ENCODE results near the gene SLC38A6. TPM values are rescaled to one million over a fixed set of nuclear protein-coding genes. Genes with fewer than 3 reads are reported as not detected.

The SLC38A6 gene
- total RNA-seq, 1 experiment from 2014 or later, result 9.3 TPM

DNA sequence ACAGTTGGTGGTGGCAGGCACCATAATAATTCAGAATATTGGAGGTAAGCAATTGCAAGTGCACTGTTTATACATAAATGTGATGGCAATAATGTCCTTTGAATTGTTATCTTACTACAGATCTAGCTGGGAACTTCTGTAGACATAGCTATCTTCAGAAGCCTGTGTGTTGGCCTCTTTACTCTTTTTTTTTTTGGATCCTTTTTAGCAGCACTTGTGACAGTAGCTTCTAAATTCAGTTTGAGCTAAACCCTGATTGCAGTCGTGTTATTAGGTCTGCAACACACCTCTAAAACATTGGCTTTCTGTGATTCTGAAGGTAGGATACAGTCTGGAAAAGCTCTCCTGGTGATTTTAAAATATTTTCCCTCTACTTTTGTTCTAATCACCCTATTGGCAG lies 38.5 kb downstream of the SLC38A6 start:
- Histone ChIP-seq H3K36me3 (ENCODE audit: control insufficient read depth, insufficient read depth, low read length) (no peaks in the 10 kb centered on the region; the same call in 1 of the 2 replicates), H3K4me1 (ENCODE audit: control insufficient read depth, insufficient read depth, low read length) (no peaks in the 10 kb centered on the region), H3K27me3 (ENCODE audit: control insufficient read depth, insufficient read depth, low read length) (no peaks in the 10 kb centered on the region), H3K4me3 (ENCODE audit: low read depth in 2 of 2, low read length in 2 of 2) (no peak overlapping the region), H3K9me3 (ENCODE audit: control insufficient read depth, insufficient read depth, low read depth, low read length) (no peaks in the 10 kb centered on the region), H3K27ac (ENCODE audit: low read length) (no peak overlapping the region)
- ChIA-PET POLR2A (no interaction called here), CTCF (no interaction called here)
- BruUV-seq (replicated peaks), result no TSS peak
- in situ Hi-C loops (cut with HindIII; ENCODE audit: low pct_unique_long_range_greater_than_20kb, low sequenced_read_pairs) (no loop called here), intact Hi-C loops (cut with micrococcal nuclease; ENCODE audit: unreplicated experiment) (no loop called here)
- ATAC-seq, result no peak
- DNase-seq (ENCODE audit: low read depth, low spot score), result no peak
- TF ChIP-seq TCF7L2 (IDR thresholded peaks at IDR 0.05; ENCODE audit: low read depth, low read length) (no peak), SIN3A (IDR thresholded peaks at IDR 0.05; ENCODE audit: borderline replicate concordance, insufficient read depth, low read depth, low read length) (no peak), POLR2AphosphoS5 (IDR thresholded peaks at IDR 0.05; ENCODE audit: low read depth, low read length) (no peak)
- TF ChIP-seq, protein P1, sequence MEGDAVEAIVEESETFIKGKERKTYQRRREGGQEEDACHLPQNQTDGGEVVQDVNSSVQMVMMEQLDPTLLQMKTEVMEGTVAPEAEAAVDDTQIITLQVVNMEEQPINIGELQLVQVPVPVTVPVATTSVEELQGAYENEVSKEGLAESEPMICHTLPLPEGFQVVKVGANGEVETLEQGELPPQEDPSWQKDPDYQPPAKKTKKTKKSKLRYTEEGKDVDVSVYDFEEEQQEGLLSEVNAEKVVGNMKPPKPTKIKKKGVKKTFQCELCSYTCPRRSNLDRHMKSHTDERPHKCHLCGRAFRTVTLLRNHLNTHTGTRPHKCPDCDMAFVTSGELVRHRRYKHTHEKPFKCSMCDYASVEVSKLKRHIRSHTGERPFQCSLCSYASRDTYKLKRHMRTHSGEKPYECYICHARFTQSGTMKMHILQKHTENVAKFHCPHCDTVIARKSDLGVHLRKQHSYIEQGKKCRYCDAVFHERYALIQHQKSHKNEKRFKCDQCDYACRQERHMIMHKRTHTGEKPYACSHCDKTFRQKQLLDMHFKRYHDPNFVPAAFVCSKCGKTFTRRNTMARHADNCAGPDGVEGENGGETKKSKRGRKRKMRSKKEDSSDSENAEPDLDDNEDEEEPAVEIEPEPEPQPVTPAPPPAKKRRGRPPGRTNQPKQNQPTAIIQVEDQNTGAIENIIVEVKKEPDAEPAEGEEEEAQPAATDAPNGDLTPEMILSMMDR (IDR thresholded peaks at IDR 0.05), result no peak
- TF ChIP-seq, protein P2, sequence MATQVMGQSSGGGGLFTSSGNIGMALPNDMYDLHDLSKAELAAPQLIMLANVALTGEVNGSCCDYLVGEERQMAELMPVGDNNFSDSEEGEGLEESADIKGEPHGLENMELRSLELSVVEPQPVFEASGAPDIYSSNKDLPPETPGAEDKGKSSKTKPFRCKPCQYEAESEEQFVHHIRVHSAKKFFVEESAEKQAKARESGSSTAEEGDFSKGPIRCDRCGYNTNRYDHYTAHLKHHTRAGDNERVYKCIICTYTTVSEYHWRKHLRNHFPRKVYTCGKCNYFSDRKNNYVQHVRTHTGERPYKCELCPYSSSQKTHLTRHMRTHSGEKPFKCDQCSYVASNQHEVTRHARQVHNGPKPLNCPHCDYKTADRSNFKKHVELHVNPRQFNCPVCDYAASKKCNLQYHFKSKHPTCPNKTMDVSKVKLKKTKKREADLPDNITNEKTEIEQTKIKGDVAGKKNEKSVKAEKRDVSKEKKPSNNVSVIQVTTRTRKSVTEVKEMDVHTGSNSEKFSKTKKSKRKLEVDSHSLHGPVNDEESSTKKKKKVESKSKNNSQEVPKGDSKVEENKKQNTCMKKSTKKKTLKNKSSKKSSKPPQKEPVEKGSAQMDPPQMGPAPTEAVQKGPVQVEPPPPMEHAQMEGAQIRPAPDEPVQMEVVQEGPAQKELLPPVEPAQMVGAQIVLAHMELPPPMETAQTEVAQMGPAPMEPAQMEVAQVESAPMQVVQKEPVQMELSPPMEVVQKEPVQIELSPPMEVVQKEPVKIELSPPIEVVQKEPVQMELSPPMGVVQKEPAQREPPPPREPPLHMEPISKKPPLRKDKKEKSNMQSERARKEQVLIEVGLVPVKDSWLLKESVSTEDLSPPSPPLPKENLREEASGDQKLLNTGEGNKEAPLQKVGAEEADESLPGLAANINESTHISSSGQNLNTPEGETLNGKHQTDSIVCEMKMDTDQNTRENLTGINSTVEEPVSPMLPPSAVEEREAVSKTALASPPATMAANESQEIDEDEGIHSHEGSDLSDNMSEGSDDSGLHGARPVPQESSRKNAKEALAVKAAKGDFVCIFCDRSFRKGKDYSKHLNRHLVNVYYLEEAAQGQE (IDR thresholded peaks at IDR 0.05; ENCODE audit: insufficient read depth in 1 of 2, low read depth in 2 of 2, low read length in 1 of 2), result no peak

DNA sequence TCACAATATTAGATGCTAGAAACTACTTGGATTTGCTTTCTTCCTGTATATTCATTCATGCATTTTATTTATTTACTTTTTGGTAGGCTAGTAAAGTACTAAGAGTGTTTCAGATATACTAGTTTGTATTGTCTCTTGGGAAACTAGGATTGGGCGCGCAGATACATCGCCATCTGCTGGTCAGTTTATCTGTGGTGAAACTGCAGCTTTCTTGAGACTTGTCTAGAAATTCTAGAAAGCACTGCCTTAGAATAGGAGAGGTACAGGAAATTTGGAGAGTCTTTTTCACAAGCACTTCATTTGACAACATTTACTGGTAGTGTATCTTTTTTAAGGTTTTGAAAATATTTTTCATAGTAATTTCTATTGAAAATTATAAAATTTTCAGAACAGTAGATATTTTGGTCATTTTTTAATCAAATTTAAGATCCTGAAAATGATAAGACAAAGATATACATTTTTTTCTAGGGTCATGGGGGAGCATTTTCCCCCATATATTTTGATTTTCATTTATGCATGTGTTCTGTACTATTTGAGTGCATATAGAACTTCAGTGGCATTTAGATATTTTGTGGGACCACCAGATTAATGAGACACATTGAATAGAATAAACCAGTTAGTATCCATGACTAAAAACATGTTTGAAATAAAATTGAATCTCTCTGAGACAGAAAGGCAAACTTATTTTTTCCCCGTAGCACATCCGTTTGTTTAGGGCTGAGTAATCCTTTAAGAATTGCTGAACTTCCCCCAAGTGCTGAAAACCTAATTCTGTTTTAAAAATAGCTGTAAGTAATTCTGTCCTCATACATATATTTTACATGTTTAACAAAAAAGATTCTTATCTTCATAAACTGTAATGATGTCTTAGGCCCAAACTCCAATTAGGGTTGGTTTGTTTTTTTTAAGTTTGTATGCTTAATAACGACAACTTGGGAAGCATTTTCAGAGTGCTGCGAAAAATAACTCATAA lies 44.5 kb downstream of the SLC38A6 start:
- Histone ChIP-seq H3K4me3 (ENCODE audit: low read depth in 2 of 2, low read length in 2 of 2) (no peak overlapping the region), H3K27me3 (ENCODE audit: control insufficient read depth, insufficient read depth, low read length) (no peaks in the 10 kb centered on the region), H3K27ac (ENCODE audit: low read length) (no peak overlapping the region), H3K9me3 (ENCODE audit: control insufficient read depth, insufficient read depth, low read depth, low read length) (no peaks in the 10 kb centered on the region), H3K36me3 (ENCODE audit: control insufficient read depth, insufficient read depth, low read length) (no peaks in the 10 kb centered on the region), H3K4me1 (ENCODE audit: control insufficient read depth, insufficient read depth, low read length) (no peaks in the 10 kb centered on the region)
- intact Hi-C loops (cut with micrococcal nuclease; ENCODE audit: unreplicated experiment) (loop anchor here (1.0 to 10.0 kb wide), 4 partner anchors 229 to 399 kb away; partner anchors contain the start of gene SIX4), in situ Hi-C loops (cut with HindIII; ENCODE audit: low pct_unique_long_range_greater_than_20kb, low sequenced_read_pairs) (no loop called here)
- POLR2A ChIA-PET, result no interaction called here
- no TSS peak for BruUV-seq (replicated peaks)
- TF ChIP-seq POLR2AphosphoS5 (IDR thresholded peaks at IDR 0.05; ENCODE audit: low read depth, low read length) (no peak), SIN3A (IDR thresholded peaks at IDR 0.05; ENCODE audit: borderline replicate concordance, insufficient read depth, low read depth, low read length) (no peak), TCF7L2 (IDR thresholded peaks at IDR 0.05; ENCODE audit: low read depth, low read length) (no peak)
- TF ChIP-seq, protein P2 (IDR thresholded peaks at IDR 0.05; ENCODE audit: insufficient read depth in 1 of 2, low read depth in 2 of 2, low read length in 1 of 2), result no peak
- TF ChIP-seq, protein P1 (IDR thresholded peaks at IDR 0.05), result peak; percentile 77; the same call in 1 of the 2 replicates
- peak; percentile 35 for DNase-seq (ENCODE audit: low read depth, low spot score)
- CTCF ChIA-PET, result no interaction called here
- ATAC-seq, result peak; percentile 70; the same call in 1 of the 2 replicates

Data from Panc1 (cell line).